ENCODE data around the gene OTP.

- TF ChIP-seq MYC (IDR thresholded peaks at IDR 0.05; ENCODE audit: borderline replicate concordance, low read length) (no peak), CTCF (IDR thresholded peaks at IDR 0.05) (no peak), EP300 (IDR thresholded peaks at IDR 0.05) (no peak), CBX8 (IDR thresholded peaks at IDR 0.05) (no peak), RAD21 (conservative IDR thresholded peaks at IDR 0.05 in 1 of 2, IDR thresholded peaks at IDR 0.05 in 1 of 2) (no peak), CEBPB (IDR thresholded peaks at IDR 0.05) (no peak), POLR2A (IDR thresholded peaks at IDR 0.05; ENCODE audit: low read length) (no peak), RFX5 (IDR thresholded peaks at IDR 0.05) (no peak), POLR2AphosphoS2 (conservative IDR thresholded peaks at IDR 0.05; ENCODE audit: low read length) (no peak), E2F6 (IDR thresholded peaks at IDR 0.05; ENCODE audit: borderline replicate concordance, low read depth) (no peak)
- TF ChIP-seq, protein P1, sequence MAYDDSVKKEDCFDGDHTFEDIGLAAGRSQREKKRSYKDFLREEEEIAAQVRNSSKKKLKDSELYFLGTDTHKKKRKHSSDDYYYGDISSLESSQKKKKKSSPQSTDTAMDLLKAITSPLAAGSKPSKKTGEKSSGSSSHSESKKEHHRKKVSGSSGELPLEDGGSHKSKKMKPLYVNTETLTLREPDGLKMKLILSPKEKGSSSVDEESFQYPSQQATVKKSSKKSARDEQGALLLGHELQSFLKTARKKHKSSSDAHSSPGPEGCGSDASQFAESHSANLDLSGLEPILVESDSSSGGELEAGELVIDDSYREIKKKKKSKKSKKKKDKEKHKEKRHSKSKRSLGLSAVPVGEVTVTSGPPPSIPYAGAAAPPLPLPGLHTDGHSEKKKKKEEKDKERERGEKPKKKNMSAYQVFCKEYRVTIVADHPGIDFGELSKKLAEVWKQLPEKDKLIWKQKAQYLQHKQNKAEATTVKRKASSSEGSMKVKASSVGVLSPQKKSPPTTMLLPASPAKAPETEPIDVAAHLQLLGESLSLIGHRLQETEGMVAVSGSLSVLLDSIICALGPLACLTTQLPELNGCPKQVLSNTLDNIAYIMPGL (CRISPR knock-in tag; IDR thresholded peaks at IDR 0.05; ENCODE audit: borderline replicate concordance): no peak
- TF ChIP-seq, protein P2, sequence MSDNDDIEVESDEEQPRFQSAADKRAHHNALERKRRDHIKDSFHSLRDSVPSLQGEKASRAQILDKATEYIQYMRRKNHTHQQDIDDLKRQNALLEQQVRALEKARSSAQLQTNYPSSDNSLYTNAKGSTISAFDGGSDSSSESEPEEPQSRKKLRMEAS (IDR thresholded peaks at IDR 0.05): no peak
These were observed 48.2 kb downstream of the OTP start for GRCh38 chr5:77590347-77590746.

Data from A549 (cell line).